ENCODE measurements around the gene TSHZ1.

DNA sequence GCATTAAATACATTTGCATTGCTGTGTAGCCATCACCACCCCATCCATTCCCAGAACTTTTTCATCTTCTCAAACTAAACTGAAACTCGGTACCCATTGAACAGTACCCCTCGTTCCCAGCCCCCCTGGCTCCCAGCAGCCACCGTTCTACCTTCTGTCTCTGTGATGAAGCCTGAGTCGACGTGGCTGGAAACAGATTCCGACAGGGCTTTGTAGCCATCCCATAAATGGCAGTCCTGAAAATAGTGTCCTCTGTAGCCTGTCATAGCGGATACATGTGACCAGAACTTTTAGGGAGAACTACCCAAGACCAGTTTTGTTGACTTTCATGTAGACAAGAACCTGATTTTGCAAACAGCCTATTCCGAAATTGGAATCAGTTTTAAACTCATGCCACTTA is 59.1 kb downstream of the TSHZ1 start:
- TF ChIP-seq, protein P1, sequence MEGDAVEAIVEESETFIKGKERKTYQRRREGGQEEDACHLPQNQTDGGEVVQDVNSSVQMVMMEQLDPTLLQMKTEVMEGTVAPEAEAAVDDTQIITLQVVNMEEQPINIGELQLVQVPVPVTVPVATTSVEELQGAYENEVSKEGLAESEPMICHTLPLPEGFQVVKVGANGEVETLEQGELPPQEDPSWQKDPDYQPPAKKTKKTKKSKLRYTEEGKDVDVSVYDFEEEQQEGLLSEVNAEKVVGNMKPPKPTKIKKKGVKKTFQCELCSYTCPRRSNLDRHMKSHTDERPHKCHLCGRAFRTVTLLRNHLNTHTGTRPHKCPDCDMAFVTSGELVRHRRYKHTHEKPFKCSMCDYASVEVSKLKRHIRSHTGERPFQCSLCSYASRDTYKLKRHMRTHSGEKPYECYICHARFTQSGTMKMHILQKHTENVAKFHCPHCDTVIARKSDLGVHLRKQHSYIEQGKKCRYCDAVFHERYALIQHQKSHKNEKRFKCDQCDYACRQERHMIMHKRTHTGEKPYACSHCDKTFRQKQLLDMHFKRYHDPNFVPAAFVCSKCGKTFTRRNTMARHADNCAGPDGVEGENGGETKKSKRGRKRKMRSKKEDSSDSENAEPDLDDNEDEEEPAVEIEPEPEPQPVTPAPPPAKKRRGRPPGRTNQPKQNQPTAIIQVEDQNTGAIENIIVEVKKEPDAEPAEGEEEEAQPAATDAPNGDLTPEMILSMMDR (IDR thresholded peaks at IDR 0.05): no peak
- no peak for TF ChIP-seq POLR2A (IDR thresholded peaks at IDR 0.05)

All from gastroesophageal sphincter (tissue), 3 donors.